Activated T-helper 1 cell treated with anti-CD3 and anti-CD28 coated beads, Interleukin-12 subunit alpha, Interleukin-12 subunit beta, Interleukin-2, Interleukin-4 antibody, amounts not matched to agents 30 ng/mL and 10 ng/mL and 1 ng/mL, durations not matched to agents 14 hours and 24 hours and 36 hours (primary cell): ENCODE results near the gene PPP1R13L. TPM values are rescaled to one million over a fixed set of nuclear protein-coding genes. Genes with fewer than 3 reads are reported as not detected.
A peak's percentile ranks its signal among the peaks of the same experiment; 100 is the strongest.

Experiments used
- DNase-seq: peaks from one replicate; pipeline ENCODE4 v3.0.0; 2021; ENCODE audit warnings: low spot score
- H3K27ac Mint-ChIP-seq: one replicate; pipeline ENCODE4 v1.8.0; 2021; ENCODE audit warnings: mild to moderate bottlenecking, mixed read lengths
- H3K27me3 Mint-ChIP-seq: one replicate; pipeline ENCODE4 v1.8.0; 2022; ENCODE audit warnings: mild to moderate bottlenecking, moderate library complexity, mixed read lengths; ENCODE audit not compliant: insufficient read depth
- H3K36me3 Mint-ChIP-seq: one replicate; pipeline ENCODE4 v1.8.0; 2021; ENCODE audit warnings: low read depth, mixed read lengths
- H3K4me1 Mint-ChIP-seq: one replicate; pipeline ENCODE4 v1.8.0; 2021; ENCODE audit warnings: low read depth, mixed read lengths
- H3K4me3 Mint-ChIP-seq: one replicate; pipeline ENCODE4 v1.8.0; 2021; ENCODE audit warnings: mild to moderate bottlenecking, moderate library complexity, mixed read lengths
- H3K9me3 Mint-ChIP-seq: one replicate; pipeline ENCODE4 v1.8.0; 2021; ENCODE audit warnings: mixed read lengths
- intact Hi-C: fragments of 100-400 bp; cut with micrococcal nuclease; formaldehyde crosslinking; loops from one replicate; pipeline ENCODE4 v1.15.1; 2024
- total RNA-seq: library from RNA; stranded (reverse); gene quantifications from 2 replicates; pipeline ENCODE4 v1.2.3, GENCODE V29; 2022

PPP1R13L gene
- total RNA-seq, 1 donor from 2014 or later, result 8.9 TPM

DNA sequence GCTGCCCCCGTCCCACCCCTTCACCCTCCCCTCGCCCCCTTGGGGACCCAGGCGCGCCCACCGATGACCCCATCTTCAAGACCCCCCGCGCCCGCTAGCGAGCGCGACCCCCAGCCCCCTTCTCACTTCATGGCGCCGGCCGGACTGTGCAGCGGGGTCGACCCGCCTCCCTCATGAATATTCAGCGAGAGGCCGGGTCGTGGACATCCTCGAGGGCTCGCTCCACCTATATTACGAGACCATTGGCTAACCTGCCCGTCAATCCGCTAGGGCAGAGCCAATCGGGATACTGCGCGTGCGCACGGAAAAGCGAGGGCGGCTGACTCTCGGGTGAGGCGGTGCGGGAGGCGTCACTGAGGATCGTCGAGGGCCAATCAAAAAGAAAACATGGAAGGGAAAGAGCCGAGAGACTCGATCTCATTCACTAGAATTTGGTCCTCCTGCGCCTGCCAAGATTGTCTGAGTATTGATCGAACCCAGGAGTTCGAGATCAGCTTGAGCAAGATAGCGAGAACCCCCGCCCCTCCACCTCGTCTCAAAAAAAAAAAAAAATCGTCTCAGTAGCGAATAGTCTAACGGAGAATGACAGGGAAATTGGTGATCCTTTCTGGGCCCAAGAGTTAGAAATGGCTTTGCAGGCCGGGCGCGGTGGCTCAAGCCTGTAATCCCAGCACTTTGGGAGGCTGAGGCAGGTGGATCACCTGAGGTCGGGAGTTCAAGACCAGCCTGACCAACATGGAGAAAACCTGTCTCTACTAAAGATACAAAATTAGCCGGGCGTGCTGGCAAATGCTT lies 34.3 kb downstream of the PPP1R13L start, which contains the start of gene ERCC2:
Gene ERCC2 (minus strand): TSS at position 164 of the 795 bp plus-strand sequence. CDS start 33 bp downstream, at position 131.
- Mint-ChIP-seq H3K36me3 (peaks cover 4% of the 10 kb centered on the region), H3K4me1 (peaks cover 15% of the 10 kb centered on the region), H3K27me3 (no peaks in the 10 kb centered on the region), H3K9me3 (no peaks in the 10 kb centered on the region), H3K27ac (peak within 1 kb of the TSS; percentile 95), H3K4me3 (peak within 1 kb of the TSS; percentile 89)
- intact Hi-C loops, result loop anchor here (1.0 to 2.0 kb wide), 7 partner anchors 30 to 368 kb away; partner anchors contain the start of genes BLOC1S3, KLC3, MARK4 and PPP1R13L
- peak; percentile 100 for DNase-seq

DNA sequence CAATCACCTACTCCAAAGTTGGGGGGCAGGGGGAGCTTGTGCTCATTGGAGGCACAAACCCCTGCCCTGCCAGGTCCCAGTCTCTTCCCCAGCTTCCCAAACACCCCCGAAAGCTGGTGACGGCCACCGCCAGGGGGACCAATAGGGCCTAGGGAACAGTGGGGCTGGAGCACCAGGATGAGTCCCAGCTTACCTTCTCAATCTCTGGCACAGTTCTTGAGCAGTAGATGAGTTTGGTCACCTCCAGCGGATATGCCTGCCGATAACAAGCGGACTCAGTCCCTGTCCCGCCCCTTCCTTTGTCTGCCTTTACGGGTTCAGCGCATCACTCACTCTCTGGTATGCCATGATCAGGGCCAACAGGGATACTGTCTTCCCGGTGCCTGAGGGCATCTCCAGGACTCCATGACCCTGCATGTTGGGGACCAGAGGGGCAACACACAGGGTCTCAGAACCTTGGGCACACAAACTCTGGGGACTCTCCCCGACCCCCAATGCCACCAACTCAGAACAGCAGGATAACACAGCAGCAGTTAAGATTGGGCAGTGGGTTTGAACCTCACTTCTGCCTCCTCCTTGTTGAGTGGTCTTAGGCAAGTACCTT lies 36.0 kb downstream of the PPP1R13L start:
- Mint-ChIP-seq H3K9me3 (no peaks in the 10 kb centered on the region), H3K4me1 (peaks cover 15% of the 10 kb centered on the region), H3K4me3 (peak overlapping the region; percentile 73), H3K27me3 (no peaks in the 10 kb centered on the region), H3K27ac (no peak overlapping the region), H3K36me3 (peaks cover 4% of the 10 kb centered on the region)
- no peak for DNase-seq
- intact Hi-C loops, result no loop called here

DNA sequence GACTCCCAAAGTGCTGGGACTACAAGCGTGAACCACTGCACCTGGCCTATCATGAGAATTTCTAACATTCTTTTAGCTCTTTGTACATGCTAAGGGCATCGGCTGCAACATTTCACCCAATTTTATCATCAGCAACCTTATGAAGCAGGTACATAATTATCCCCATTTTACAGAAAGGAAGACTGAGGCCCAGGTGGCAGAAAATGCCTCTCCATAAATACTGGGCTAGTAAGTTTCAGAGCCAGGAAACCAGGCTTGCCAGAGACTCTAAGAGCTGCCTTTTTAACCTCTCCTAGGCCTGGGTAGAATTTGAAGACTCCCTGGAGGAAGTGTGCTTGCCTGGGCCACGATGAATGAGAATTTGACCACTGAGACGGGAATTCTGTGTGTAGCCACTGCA lies 36.7 kb downstream of the PPP1R13L start:
- peaks cover 15% of the 10 kb centered on the region for H3K4me1 Mint-ChIP-seq
- H3K4me3 Mint-ChIP-seq, result peak overlapping the region; percentile 37
- H3K36me3 Mint-ChIP-seq, result peaks cover 4% of the 10 kb centered on the region
- intact Hi-C loops, result no loop called here
- no peak overlapping the region for H3K27ac Mint-ChIP-seq
- DNase-seq, result no peak
- no peaks in the 10 kb centered on the region for H3K27me3 Mint-ChIP-seq
- no peaks in the 10 kb centered on the region for H3K9me3 Mint-ChIP-seq

DNA sequence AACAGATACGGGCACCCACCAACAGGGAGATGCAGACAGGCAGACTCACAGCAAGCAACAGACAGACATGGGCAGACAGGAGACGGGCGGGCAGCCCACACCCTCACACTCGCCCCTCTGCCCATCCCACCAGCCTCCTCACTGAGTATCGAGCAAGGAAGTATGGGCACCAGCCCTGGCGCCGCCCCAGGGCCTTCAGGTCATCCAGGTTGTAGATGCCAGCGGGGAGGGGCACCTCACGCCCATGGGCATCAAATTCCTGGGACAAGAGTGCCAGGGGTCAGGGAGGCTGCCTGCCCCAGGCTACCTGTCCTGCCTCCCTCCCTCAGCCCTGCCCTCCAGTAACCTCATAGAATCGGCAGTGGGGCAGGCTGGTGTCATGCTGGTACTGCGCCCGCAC lies 40.2 kb downstream of the PPP1R13L start:
- Mint-ChIP-seq H3K4me1 (peaks cover 11% of the 10 kb centered on the region), H3K27me3 (no peaks in the 10 kb centered on the region), H3K4me3 (no peak overlapping the region), H3K27ac (no peak overlapping the region), H3K9me3 (no peaks in the 10 kb centered on the region), H3K36me3 (peaks cover 9% of the 10 kb centered on the region)
- intact Hi-C loops, result no loop called here
- no peak for DNase-seq

DNA sequence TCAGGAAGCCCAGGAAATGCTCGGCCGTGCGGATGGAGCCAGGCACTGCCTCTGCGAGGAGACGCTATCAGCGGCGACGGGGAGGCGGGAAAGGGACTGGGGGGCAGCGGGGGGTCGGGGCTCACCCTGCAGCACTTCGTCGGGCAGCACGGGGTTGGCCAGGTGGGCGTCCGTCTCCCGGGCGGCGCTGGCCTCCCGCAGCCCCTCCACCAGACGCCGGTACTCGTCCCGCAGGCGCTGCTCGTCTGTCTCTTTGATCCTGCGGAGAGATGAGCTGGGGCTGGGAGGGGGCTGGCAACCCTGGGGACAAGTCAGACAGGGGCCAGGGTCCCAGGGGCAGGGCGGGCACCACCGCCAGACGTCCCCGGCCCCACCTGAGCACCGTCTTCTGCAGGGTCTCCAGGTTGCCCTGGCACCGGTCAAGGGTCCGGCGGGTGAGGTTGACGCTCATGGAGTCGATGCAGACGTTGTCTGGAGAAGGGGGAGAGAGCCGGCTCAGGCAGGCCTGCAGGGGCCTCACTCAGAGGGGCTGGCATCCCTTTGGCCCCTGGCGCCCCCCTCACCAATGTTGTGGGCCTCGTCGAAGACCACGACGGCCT lies 40.9 kb downstream of the PPP1R13L start:
- no peak overlapping the region for H3K4me3 Mint-ChIP-seq
- no peaks in the 10 kb centered on the region for H3K9me3 Mint-ChIP-seq
- peaks cover 9% of the 10 kb centered on the region for H3K36me3 Mint-ChIP-seq
- intact Hi-C loops, result no loop called here
- DNase-seq, result no peak
- peaks cover 8% of the 10 kb centered on the region for H3K4me1 Mint-ChIP-seq
- H3K27me3 Mint-ChIP-seq, result no peaks in the 10 kb centered on the region
- no peak overlapping the region for H3K27ac Mint-ChIP-seq

DNA sequence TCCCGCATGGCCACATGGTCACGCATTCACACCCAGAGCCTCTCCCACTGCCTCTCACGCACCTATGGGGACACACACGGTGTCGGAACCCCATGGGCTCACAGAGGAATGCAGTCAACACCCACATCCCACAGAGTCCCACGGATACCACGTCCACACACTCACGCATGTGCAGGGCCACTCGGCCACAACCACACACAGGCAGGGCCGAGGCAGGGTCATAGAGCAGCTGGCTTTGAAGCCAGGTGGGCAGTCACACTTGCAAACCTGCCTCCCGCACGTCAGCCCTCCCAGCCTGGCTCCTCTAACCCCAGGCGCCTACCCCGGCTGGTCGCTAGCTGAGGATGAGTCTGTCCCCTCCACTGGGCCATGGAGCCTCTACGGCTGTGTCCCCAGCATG lies 42.6 kb downstream of the PPP1R13L start:
- H3K27ac Mint-ChIP-seq, result no peak overlapping the region
- peaks cover 11% of the 10 kb centered on the region for H3K36me3 Mint-ChIP-seq
- H3K27me3 Mint-ChIP-seq, result no peaks in the 10 kb centered on the region
- no peaks in the 10 kb centered on the region for H3K9me3 Mint-ChIP-seq
- H3K4me1 Mint-ChIP-seq, result no peaks in the 10 kb centered on the region
- no peak overlapping the region for H3K4me3 Mint-ChIP-seq
- DNase-seq, result no peak
- intact Hi-C loops, result no loop called here

DNA sequence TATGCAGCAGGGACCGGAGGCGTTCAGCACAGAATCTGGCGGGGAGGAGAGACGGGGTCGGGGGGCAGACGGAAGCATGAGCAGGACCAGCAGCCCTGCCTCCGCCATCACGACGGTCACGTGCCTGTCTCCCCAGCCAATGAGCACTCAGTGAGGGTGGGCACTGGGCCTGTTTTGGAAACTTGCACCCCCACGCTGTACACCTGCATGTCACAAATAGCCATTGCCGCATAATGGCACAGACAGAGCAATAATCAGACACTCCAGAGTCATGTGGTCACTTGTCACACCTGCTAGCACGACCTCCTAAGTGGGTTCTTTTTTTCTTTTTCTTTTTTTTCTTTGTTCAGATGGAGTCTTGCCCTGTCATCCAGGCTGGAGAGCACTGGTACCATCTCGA lies 43.3 kb downstream of the PPP1R13L start:
- H3K27ac Mint-ChIP-seq, result no peak overlapping the region
- intact Hi-C loops, result no loop called here
- no peaks in the 10 kb centered on the region for H3K9me3 Mint-ChIP-seq
- DNase-seq, result no peak
- H3K4me3 Mint-ChIP-seq, result no peak overlapping the region
- no peaks in the 10 kb centered on the region for H3K27me3 Mint-ChIP-seq
- H3K4me1 Mint-ChIP-seq, result no peaks in the 10 kb centered on the region
- H3K36me3 Mint-ChIP-seq, result peaks cover 12% of the 10 kb centered on the region

DNA sequence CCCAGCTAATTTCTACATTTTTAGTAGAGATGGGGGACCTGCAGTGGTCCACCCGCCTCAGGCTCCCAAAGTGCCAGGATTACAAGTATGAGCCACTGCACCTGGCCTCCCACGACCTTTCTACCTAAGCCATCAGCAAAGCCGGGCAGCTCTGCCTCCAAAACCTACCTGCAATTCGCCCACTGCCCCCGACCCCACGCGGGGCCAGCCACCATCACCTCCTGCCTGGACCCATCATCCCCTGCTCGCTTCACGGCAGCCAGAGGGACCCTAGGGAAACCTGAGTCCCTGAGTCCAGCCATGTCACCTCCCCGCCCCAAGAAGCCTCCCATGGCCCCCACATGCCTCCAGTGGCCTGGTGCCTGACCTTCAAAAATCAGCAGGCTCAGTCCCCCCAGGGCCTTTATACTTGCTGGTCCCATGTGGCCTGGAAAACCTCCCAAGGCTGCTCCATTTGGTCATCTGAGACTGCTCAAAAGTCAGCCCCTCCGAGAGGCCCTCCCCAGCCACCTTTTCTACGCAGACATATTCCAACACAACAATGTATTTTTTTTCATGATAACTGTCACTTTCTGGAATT lies 46.6 kb downstream of the PPP1R13L start:
- H3K27ac Mint-ChIP-seq, result no peak overlapping the region
- no peaks in the 10 kb centered on the region for H3K4me1 Mint-ChIP-seq
- H3K9me3 Mint-ChIP-seq, result no peaks in the 10 kb centered on the region
- no peaks in the 10 kb centered on the region for H3K27me3 Mint-ChIP-seq
- H3K4me3 Mint-ChIP-seq, result no peak overlapping the region
- DNase-seq, result no peak
- intact Hi-C loops, result no loop called here
- H3K36me3 Mint-ChIP-seq, result peaks cover 24% of the 10 kb centered on the region

DNA sequence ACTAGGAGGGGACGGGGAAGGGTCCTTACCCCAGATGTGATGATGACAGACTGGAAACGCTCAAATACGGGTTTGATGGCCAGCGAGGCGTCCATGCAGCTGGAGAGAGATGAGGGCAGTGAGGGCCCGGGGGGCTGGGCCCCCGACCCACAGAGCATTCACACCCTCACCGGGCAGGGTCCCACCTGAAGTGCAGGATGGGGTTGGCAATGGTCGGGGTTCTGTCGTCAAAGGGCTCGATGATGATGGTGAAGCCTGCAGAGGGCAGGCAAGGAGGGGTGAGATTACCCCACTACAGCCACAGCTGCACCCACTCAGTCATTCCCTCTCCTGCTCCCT lies 47.5 kb downstream of the PPP1R13L start:
- Mint-ChIP-seq H3K27me3 (no peaks in the 10 kb centered on the region), H3K36me3 (peaks cover 24% of the 10 kb centered on the region), H3K9me3 (no peaks in the 10 kb centered on the region), H3K4me3 (no peak overlapping the region), H3K27ac (no peak overlapping the region), H3K4me1 (no peaks in the 10 kb centered on the region)
- intact Hi-C loops, result no loop called here
- no peak for DNase-seq

DNA sequence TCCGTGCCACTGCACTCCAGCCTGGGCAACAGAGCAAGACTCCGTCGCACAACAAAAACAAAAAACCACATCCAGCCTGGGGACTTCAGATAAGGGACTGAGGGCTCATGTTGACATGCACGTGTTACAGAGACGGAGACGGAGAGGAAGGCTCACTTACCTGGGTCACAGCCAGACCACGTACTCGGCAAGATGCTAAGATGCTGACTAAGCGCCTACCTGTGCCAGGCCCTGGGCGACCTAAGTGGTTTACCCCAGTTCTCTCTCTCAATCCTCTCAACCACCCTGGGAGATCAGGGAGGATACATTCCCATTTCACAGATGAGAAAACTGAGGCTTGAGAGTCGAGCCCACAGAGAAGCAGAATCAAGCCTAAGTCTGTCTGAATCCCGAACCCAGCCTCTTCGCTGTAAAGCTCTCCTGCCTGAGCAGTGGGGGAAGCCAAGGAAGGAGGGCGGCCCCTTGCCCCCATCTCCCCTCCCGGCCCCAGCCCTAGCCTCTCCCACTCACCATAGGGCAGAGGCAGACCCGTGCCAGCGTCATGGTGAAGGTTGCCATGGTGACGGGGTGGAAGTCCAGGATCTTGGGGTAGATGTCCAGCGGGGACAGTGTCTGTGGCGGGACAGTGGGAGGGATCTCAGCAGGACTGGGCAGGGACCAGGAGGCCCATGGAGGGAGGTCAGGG lies 48.0 kb downstream of the PPP1R13L start:
- H3K27ac Mint-ChIP-seq, result no peak overlapping the region
- H3K4me1 Mint-ChIP-seq, result no peaks in the 10 kb centered on the region
- intact Hi-C loops, result no loop called here
- DNase-seq, result no peak
- no peaks in the 10 kb centered on the region for H3K9me3 Mint-ChIP-seq
- peaks cover 24% of the 10 kb centered on the region for H3K36me3 Mint-ChIP-seq
- H3K4me3 Mint-ChIP-seq, result no peak overlapping the region
- H3K27me3 Mint-ChIP-seq, result no peaks in the 10 kb centered on the region

DNA sequence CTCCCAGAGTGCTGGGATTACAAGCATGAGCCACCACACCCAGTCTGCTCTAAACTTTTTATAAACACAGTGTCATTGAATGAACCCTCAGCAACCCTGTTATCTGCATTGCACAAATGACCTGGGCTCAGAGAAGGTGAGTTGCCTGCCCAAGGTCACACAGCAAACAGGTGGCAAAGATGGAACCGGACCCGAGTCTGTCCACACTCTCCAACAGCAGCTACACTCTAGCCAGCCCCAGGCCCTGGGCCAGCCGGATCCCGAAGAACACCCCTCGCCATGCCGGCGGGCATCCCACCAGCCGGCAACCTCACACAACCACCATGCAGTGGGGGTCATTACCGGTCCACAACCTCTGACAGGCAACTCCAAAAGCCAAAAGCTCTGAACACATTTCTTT lies 49.0 kb downstream of the PPP1R13L start:
- Mint-ChIP-seq H3K27me3 (no peaks in the 10 kb centered on the region), H3K4me1 (no peaks in the 10 kb centered on the region), H3K27ac (no peak overlapping the region), H3K36me3 (peaks cover 19% of the 10 kb centered on the region), H3K4me3 (no peak overlapping the region), H3K9me3 (no peaks in the 10 kb centered on the region)
- intact Hi-C loops, result no loop called here
- no peak for DNase-seq

DNA sequence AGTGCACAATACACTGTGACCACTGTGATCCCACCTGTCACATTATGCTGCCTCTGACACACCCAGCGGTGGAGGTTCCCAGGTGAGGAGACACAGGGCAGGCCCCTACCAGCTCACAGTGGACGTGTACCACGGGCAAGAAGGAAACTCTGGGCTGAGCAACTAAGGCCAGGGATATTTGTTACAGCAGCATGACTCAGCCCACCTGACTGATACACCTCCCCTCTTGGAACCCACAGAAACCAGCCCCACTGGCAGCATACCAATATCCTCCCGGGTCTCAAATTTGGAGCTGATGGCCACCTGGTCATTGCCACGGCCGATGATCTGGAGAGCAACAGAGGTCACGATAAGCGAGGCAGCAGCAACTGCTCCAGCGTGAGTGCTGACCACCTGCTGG lies 49.5 kb downstream of the PPP1R13L start:
- Mint-ChIP-seq H3K4me1 (no peaks in the 10 kb centered on the region), H3K27me3 (no peaks in the 10 kb centered on the region), H3K36me3 (peaks cover 19% of the 10 kb centered on the region), H3K27ac (no peak overlapping the region), H3K4me3 (no peak overlapping the region), H3K9me3 (no peaks in the 10 kb centered on the region)
- no peak for DNase-seq
- intact Hi-C loops, result no loop called here
